GM23338 (cell line): ENCODE data around the gene PPDPF. TPM values are rescaled to one million over a fixed set of nuclear protein-coding genes. Genes with fewer than 3 reads are reported as not detected.

Experiments used
- ATAC-seq: fragments of 200-7000 bp; cut with Tn5 transposase; 3 replicates; pipeline ENCODE4 v1.9.1; 2020
- DNase-seq: peaks from one replicate; pipeline ENCODE4 v3.0.0-alpha.2; 2015; ENCODE audit warnings: low spot score
- H2AFZ ChIP-seq: fragments of 200-600 bp; sonication (generic); 2 replicates; pipeline ENCODE4 v1.8.0; 2016; ENCODE audit warnings: antibody characterized with exemption, mild to moderate bottlenecking, moderate library complexity
- H3F3A ChIP-seq: fragments of 200-600 bp; sonication (generic); replicated peaks from 2 replicates; pipeline ENCODE4 v1.8.0; 2017; ENCODE audit warnings: antibody characterized with exemption, mixed run types, low read depth
- H3K27ac ChIP-seq: fragments of 200-600 bp; sonication (generic); 2 replicates; pipeline ENCODE4 v1.6.1; 2016; ENCODE audit warnings: low read depth
- H3K27me3 ChIP-seq: fragments of 200-600 bp; sonication (generic); 2 replicates; pipeline ENCODE4 v1.8.0; 2016; ENCODE audit warnings: mild to moderate bottlenecking, mixed run types, moderate library complexity; ENCODE audit not compliant: insufficient read depth
- H3K36me3 ChIP-seq: fragments of 200-600 bp; sonication (generic); 2 replicates; pipeline ENCODE4 v1.8.0; 2016; ENCODE audit warnings: mild to moderate bottlenecking; ENCODE audit not compliant: insufficient read depth
- H3K4me1 ChIP-seq: fragments of 200-600 bp; sonication (generic); 2 replicates; pipeline ENCODE4 v1.8.0; 2016; ENCODE audit warnings: mild to moderate bottlenecking, moderate library complexity; ENCODE audit not compliant: insufficient read depth
- H3K4me2 ChIP-seq: fragments of 200-600 bp; sonication (generic); 2 replicates; pipeline ENCODE4 v1.7.1; 2017; ENCODE audit warnings: mixed run types
- H3K4me3 ChIP-seq: fragments of 200-600 bp; sonication (generic); 2 replicates; pipeline ENCODE4 v1.6.1; 2016; ENCODE audit warnings: mixed run types
- H3K79me2 ChIP-seq: fragments of 200-600 bp; sonication (generic); replicated peaks from 2 replicates; pipeline ENCODE4 v1.8.0; 2017; ENCODE audit warnings: mild to moderate bottlenecking; ENCODE audit not compliant: insufficient read depth
- H3K9me2 ChIP-seq: fragments of 200-600 bp; sonication (generic); 2 replicates; pipeline ENCODE4 v1.8.0; 2017; ENCODE audit not compliant: insufficient read depth
- H4K20me1 ChIP-seq: fragments of 200-600 bp; sonication (generic); replicated peaks from 2 replicates; pipeline ENCODE4 v1.8.0; 2017; ENCODE audit warnings: mild to moderate bottlenecking; ENCODE audit not compliant: insufficient read depth
- H3K27ac Mint-ChIP-seq: 2 replicates; pipeline ENCODE4 v1.8.0; 2020; ENCODE audit warnings: inconsistent platforms, mild to moderate bottlenecking, moderate library complexity, mixed read lengths
- H3K27me3 Mint-ChIP-seq: 3 replicates; pipeline ENCODE4 v1.8.0; 2022; ENCODE audit warnings: low read depth, mild to moderate bottlenecking, moderate library complexity, mixed read lengths, inconsistent platforms; ENCODE audit not compliant: insufficient read depth, poor library complexity
- H3K36me3 Mint-ChIP-seq: 3 replicates; pipeline ENCODE4 v1.8.0; 2021; ENCODE audit warnings: low read depth, mild to moderate bottlenecking, inconsistent platforms, moderate library complexity, mixed read lengths
- H3K4me1 Mint-ChIP-seq: 3 replicates; pipeline ENCODE4 v1.8.0; 2020; ENCODE audit warnings: mild to moderate bottlenecking, inconsistent platforms, mixed read lengths
- H3K4me3 Mint-ChIP-seq: 3 replicates; pipeline ENCODE4 v1.8.0; 2021; ENCODE audit warnings: moderate library complexity, mild to moderate bottlenecking, inconsistent platforms, mixed read lengths
- H3K9me3 Mint-ChIP-seq: 3 replicates; pipeline ENCODE4 v1.8.0; 2020; ENCODE audit warnings: moderate library complexity, mild to moderate bottlenecking, inconsistent platforms, mixed read lengths
- EZH2phosphoT487 ChIP-seq: fragments of 200-600 bp; sonication (generic); IDR thresholded peaks from one replicate; pipeline ENCODE4 v1.8.1; 2018; ENCODE audit warnings: antibody characterized with exemption; ENCODE audit not compliant: unreplicated experiment
- NANOG ChIP-seq: IDR thresholded peaks from 2 replicates; pipeline ENCODE4 v1.6.1; 2016; ENCODE audit warnings: antibody characterized with exemption, borderline replicate concordance
- REST ChIP-seq: IDR thresholded peaks from one replicate; pipeline ENCODE4 v1.6.1; 2018; ENCODE audit warnings: antibody characterized with exemption; ENCODE audit not compliant: unreplicated experiment
- STAT1 ChIP-seq: IDR thresholded peaks from one replicate; pipeline ENCODE4 v1.6.1; 2016; ENCODE audit warnings: antibody characterized with exemption; ENCODE audit not compliant: unreplicated experiment
- ZNF462 ChIP-seq: fragments of 250-450 bp; sonication (Bioruptor Pico); IDR thresholded peaks from 2 replicates; pipeline ENCODE4 v1.5.0; 2020; ENCODE audit warnings: mild to moderate bottlenecking, moderate library complexity
- polyA plus RNA-seq: library from polyadenylated mRNA; unstranded; fragments of >200 nt; fragmentation: Nextera tagmentation; extraction: Ambion mirVana; gene quantifications from 2 replicates; pipeline ENCODE4 v1.2.1, GENCODE V29; 2016
- total RNA-seq: library from RNA; depleted of rRNA; stranded (reverse); fragments of >200 nt; shearing (Covaris generic); gene quantifications from 2 replicates; pipeline ENCODE4 v1.2.3, GENCODE V29; 2014

PPDPF gene
- total and polyA plus RNA-seq, 2 experiments from 2014 or later: 83.9 to 141 TPM

- Mint-ChIP-seq H3K27me3 (peaks cover 25% of the 10 kb centered on the region), H3K36me3 (peaks cover 3% of the 10 kb centered on the region; the same call in 1 of the 3 replicates), H3K9me3 (peaks cover 3% of the 10 kb centered on the region; the same call in 2 of the 3 replicates), H3K4me1 (peaks cover 43% of the 10 kb centered on the region), H3K27ac (no peak overlapping the region), H3K4me3 (no peak overlapping the region)
- Histone ChIP-seq H3K4me1 (peaks cover 18% of the 10 kb centered on the region), H3K9me2 (no peaks in the 10 kb centered on the region), H3F3A (0 out of 2 replicates have a peak, but pooled peaks cover 4% of the 10 kb centered on the region), H3K36me3 (no peaks in the 10 kb centered on the region), H4K20me1 (no peaks in the 10 kb centered on the region), H3K27ac (no peak overlapping the region), H2AFZ (peak overlapping the region; percentile 38; the same call in 1 of the 2 replicates), H3K79me2 (no peaks in the 10 kb centered on the region), H3K4me2 (no peak overlapping the region; the same call in 1 of the 2 replicates), H3K27me3 (no peaks in the 10 kb centered on the region), H3K4me3 (no peak overlapping the region)
- DNase-seq (no peak), ATAC-seq (no peak)
- TF ChIP-seq NANOG (no peak), STAT1 (no peak), EZH2phosphoT487 (no peak), REST (no peak), ZNF462 (no peak)
These were observed 39.1 kb upstream of the PPDPF start for GRCh38 chr20:63481503-63481902.
